PFSK-1 (cell line): Measurements from ENCODE around the gene C10orf120. TPM values are rescaled to one million over a fixed set of nuclear protein-coding genes. Genes with fewer than 3 reads are reported as not detected.

Source experiments
- FOXP2 ChIP-seq: optimal IDR thresholded peaks from 2 replicates; pipeline ENCODE3; 2011; ENCODE audit warnings: borderline replicate concordance, control low read depth, inconsistent platforms; ENCODE audit not compliant: insufficient read depth; ENCODE audit errors: extremely low read length, extremely low read depth
- POLR2AphosphoS5 ChIP-seq: IDR thresholded peaks from 2 replicates; pipeline ENCODE4 v1.6.1; 2012; ENCODE audit warnings: low read depth, mild to moderate bottlenecking, control low read depth, low read length, moderate library complexity
- REST ChIP-seq, 2 experiments: IDR thresholded peaks; 2 replicates each; pipeline versions ENCODE4 v1.6.1 to v1.8.0; 2011 to 2012; ENCODE audit warnings: low read depth in 2 of 2, low read length in 2 of 2, control low read depth in 1 of 2, inconsistent platforms in 1 of 2, mild to moderate bottlenecking in 1 of 2, moderate library complexity in 1 of 2; ENCODE audit not compliant: insufficient read depth in 1 of 2
- SIN3A ChIP-seq: IDR thresholded peaks from 2 replicates; pipeline ENCODE4 v1.6.1; 2012; ENCODE audit warnings: mild to moderate bottlenecking, low read length, moderate library complexity, borderline replicate concordance; ENCODE audit not compliant: insufficient read depth
- TAF1 ChIP-seq: IDR thresholded peaks from 2 replicates; pipeline ENCODE4 v1.6.1; 2012; ENCODE audit warnings: low read length, control low read depth, borderline replicate concordance; ENCODE audit not compliant: insufficient read depth
- polyA plus RNA-seq: library from polyadenylated mRNA; unstranded; fragments of >200 nt; gene quantifications from one replicate; pipeline ENCODE4 v1.2.1, GENCODE V29; 2012; ENCODE audit warnings: low read depth, missing spikeins; ENCODE audit not compliant: insufficient read length

The C10orf120 gene
- not detected for polyA plus RNA-seq

GRCh38 chr10:122699796-122700455 lies at the start of gene C10orf120:
Gene C10orf120 (minus strand): TSS chr10:122699846. CDS start chr10:122699790, 56 bp downstream.
- no peak for TF ChIP-seq FOXP2
- no peak for TF ChIP-seq REST (IDR thresholded peaks at IDR 0.05; ENCODE audit: insufficient read depth in 1 of 2, low read depth in 2 of 2, low read length in 2 of 2)
- TF ChIP-seq POLR2AphosphoS5 = no peak
- TF ChIP-seq TAF1 = no peak
- no peak for TF ChIP-seq SIN3A

GRCh38 chr10:122748496-122748895 lies 48.9 kb upstream of the C10orf120 start:
- TF ChIP-seq SIN3A (no peak), FOXP2 (no peak), REST (IDR thresholded peaks at IDR 0.05; ENCODE audit: insufficient read depth in 1 of 2, low read depth in 2 of 2, low read length in 2 of 2) (no peak), POLR2AphosphoS5 (no peak), TAF1 (no peak)

GRCh38 chr10:122746408-122746807 lies 46.8 kb upstream of the C10orf120 start:
- no peak for TF ChIP-seq SIN3A

GRCh38 chr10:122744257-122744656 lies 44.6 kb upstream of the C10orf120 start:
- TF ChIP-seq POLR2AphosphoS5 (no peak), SIN3A (no peak), TAF1 (no peak), REST (IDR thresholded peaks at IDR 0.05; ENCODE audit: insufficient read depth in 1 of 2, low read depth in 2 of 2, low read length in 2 of 2) (no peak), FOXP2 (no peak)

GRCh38 chr10:122740640-122741039 lies 41.0 kb upstream of the C10orf120 start:
- TF ChIP-seq POLR2AphosphoS5 (no peak), TAF1 (no peak), REST (IDR thresholded peaks at IDR 0.05; ENCODE audit: insufficient read depth in 1 of 2, low read depth in 2 of 2, low read length in 2 of 2) (no peak), SIN3A (no peak), FOXP2 (no peak)
